B cell (primary cell): Measurements from ENCODE around the gene CDC37L1. TPM values are rescaled to one million over a fixed set of nuclear protein-coding genes. Genes with fewer than 3 reads are reported as not detected.

Experiments used
- ATAC-seq: fragments of 200-7000 bp; cut with Tn5 transposase; one replicate; pipeline ENCODE4 v1.10.0; 2021; ENCODE audit warnings: low read depth, mild to moderate bottlenecking, moderate number of reproducible peaks, moderate library complexity
- CTCF ChIA-PET: fragments of 350-600 bp; sonication (Branson Sonifier 250); formaldehyde crosslinking; loops from one replicate; lab custom pipeline; 2021; ENCODE audit warnings: antibody characterized with exemption, inconsistent platforms; lab: Charles Lee
- POLR2A ChIA-PET: fragments of 350-600 bp; sonication (Branson Sonifier 250); formaldehyde crosslinking; loops from one replicate; lab custom pipeline; 2021; ENCODE audit warnings: antibody characterized with exemption; lab: Charles Lee
- DNase-seq: peaks from one replicate; pipeline ENCODE4 v3.0.0; 2013
- H2AFZ ChIP-seq: 2 replicates; pipeline ENCODE4 v1.6.1; 2012; ENCODE audit warnings: mild to moderate bottlenecking, low read depth, low read length; ENCODE audit not compliant: insufficient read depth, poor library complexity, severe bottlenecking
- H3K27ac ChIP-seq, 2 donors: 1 replicate in 1 of 2; 2 replicates in 1 of 2; pipeline ENCODE4 v1.5.1; 2012 to 2013; ENCODE audit warnings: low read length in 2 of 2, mild to moderate bottlenecking in 2 of 2, moderate library complexity in 1 of 2
- H3K27me3 ChIP-seq, 4 experiments: fragments of 200-600 bp in 1 of 4; sonication (generic) in 1 of 4; replicated peaks in 1 of 4; 1 replicate in 2 of 4; 2 replicates in 2 of 4; pipeline versions ENCODE4 v1.6.1 to v1.7.0; 2013 to 2016; ENCODE audit warnings: low read length in 3 of 4, mild to moderate bottlenecking in 2 of 4, mixed read lengths in 1 of 4, moderate library complexity in 1 of 4; ENCODE audit not compliant: insufficient read depth in 4 of 4, control insufficient read depth in 3 of 4; ENCODE audit errors: control extremely low read depth in 1 of 4
- H3K36me3 ChIP-seq, 2 experiments: replicated peaks in 1 of 2; 1 replicate in 1 of 2; 2 replicates in 1 of 2; pipeline versions ENCODE4 v1.6.1 to v1.7.1; 2013; ENCODE audit warnings: low read length in 1 of 2; ENCODE audit not compliant: insufficient read depth in 2 of 2, control insufficient read depth in 1 of 2; ENCODE audit errors: control extremely low read depth in 1 of 2, extremely low read depth in 1 of 2
- H3K4me1 ChIP-seq, 2 donors: fragments of 200-600 bp in 1 of 2; sonication (generic) in 1 of 2; 1 replicate in 1 of 2; 2 replicates in 1 of 2; pipeline versions ENCODE4 v1.5.1 to v1.6.1; 2013 to 2017; ENCODE audit warnings: low read length in 2 of 2; ENCODE audit not compliant: control insufficient read depth in 2 of 2, insufficient read depth in 2 of 2
- H3K4me2 ChIP-seq: replicated peaks from 2 replicates; pipeline ENCODE3; 2012; ENCODE audit warnings: mild to moderate bottlenecking, low read depth, low read length; ENCODE audit not compliant: poor library complexity, severe bottlenecking
- H3K4me3 ChIP-seq, 5 experiments: fragments of 200-600 bp in 1 of 5; sonication (generic) in 1 of 5; 1 replicate in 3 of 5; 2 replicates in 2 of 5; pipeline versions ENCODE4 v1.5.1 to v1.7.0; 2011 to 2016; ENCODE audit warnings: low read length in 4 of 5, mild to moderate bottlenecking in 4 of 5, low read depth in 2 of 5, control low read depth in 1 of 5, moderate library complexity in 1 of 5; ENCODE audit not compliant: insufficient read depth in 1 of 5; ENCODE audit errors: control extremely low read depth in 1 of 5, extremely low read depth in 1 of 5
- H3K79me2 ChIP-seq: fragments of 200-600 bp; sonication (generic); one replicate; pipeline ENCODE4 v1.6.0; 2016; ENCODE audit warnings: low read length; ENCODE audit not compliant: control insufficient read depth, insufficient read depth
- H3K9ac ChIP-seq: fragments of 200-600 bp; sonication (generic); 2 replicates; pipeline ENCODE4 v1.6.1; 2017; ENCODE audit warnings: mild to moderate bottlenecking, low read length, moderate library complexity
- H3K9me3 ChIP-seq, 3 donors: one replicate each; pipeline versions ENCODE4 v1.6.1 to v1.7.1; 2013; ENCODE audit warnings: low read length in 2 of 3; ENCODE audit not compliant: control insufficient read depth in 2 of 3, insufficient read depth in 1 of 3; ENCODE audit errors: control extremely low read depth in 1 of 3
- H4K20me1 ChIP-seq: 2 replicates; pipeline ENCODE4 v1.6.0; 2012; ENCODE audit warnings: mild to moderate bottlenecking, low read length; ENCODE audit not compliant: insufficient read depth, control insufficient read depth, poor library complexity, severe bottlenecking
- H3K27ac Mint-ChIP-seq: one replicate; pipeline ENCODE4 v1.8.0; 2021; ENCODE audit warnings: mixed read lengths
- H3K27me3 Mint-ChIP-seq: one replicate; pipeline ENCODE4 v1.8.0; 2021; ENCODE audit warnings: mixed read lengths
- H3K4me1 Mint-ChIP-seq: one replicate; pipeline ENCODE4 v1.8.0; 2021; ENCODE audit warnings: mixed read lengths
- H3K4me3 Mint-ChIP-seq: one replicate; pipeline ENCODE4 v1.8.0; 2021; ENCODE audit warnings: mixed read lengths
- H3K9me3 Mint-ChIP-seq: one replicate; pipeline ENCODE4 v1.8.0; 2022; ENCODE audit warnings: mixed read lengths; ENCODE audit not compliant: insufficient read depth
- EZH2 ChIP-seq: IDR thresholded peaks from 2 replicates; pipeline ENCODE4 v1.6.1; 2012; ENCODE audit warnings: borderline replicate concordance, low read depth, mild to moderate bottlenecking, moderate library complexity, low read length; ENCODE audit not compliant: insufficient read depth, poor library complexity, severe bottlenecking
- WGBS: methylation state at CpG from one replicate; pipeline ENCODE4 v1.1.5; 2013; ENCODE audit warnings: missing lambda C conversion rate; ENCODE audit not compliant: insufficient coverage; 5-methylcytosine and 5-hydroxymethylcytosine counted together
- intact Hi-C: fragments of 100-400 bp; cut with micrococcal nuclease; formaldehyde crosslinking; loops from one replicate; pipeline ENCODE4 v1.10.0; 2022
- polyA plus RNA-seq: library from polyadenylated mRNA; depleted of rRNA; stranded (reverse); fragments of >200 nt; gene quantifications from 2 replicates; pipeline ENCODE4 v1.2.3, GENCODE V29; 2012
- total RNA-seq, 2 donors: library from RNA; stranded (reverse); fragments of 120-200 nt in 1 of 2; gene quantifications; 1 replicate in 1 of 2; 2 replicates in 1 of 2; pipeline versions ENCODE4 v1.2.3 to v1.2.4, GENCODE V29; 2013 to 2022
- TF ChIP-seq, protein P1 (sequence below): fragments of 200-600 bp; IDR thresholded peaks from one replicate; pipeline ENCODE4 v1.8.0; 2022; ENCODE audit warnings: antibody characterized with exemption, mild to moderate bottlenecking

Gene CDC37L1
- total and polyA plus RNA-seq, 2 donors (not counting 1 experiment from before 2014, with no cell fraction given) = 3.0 to 16.0 TPM

DNA sequence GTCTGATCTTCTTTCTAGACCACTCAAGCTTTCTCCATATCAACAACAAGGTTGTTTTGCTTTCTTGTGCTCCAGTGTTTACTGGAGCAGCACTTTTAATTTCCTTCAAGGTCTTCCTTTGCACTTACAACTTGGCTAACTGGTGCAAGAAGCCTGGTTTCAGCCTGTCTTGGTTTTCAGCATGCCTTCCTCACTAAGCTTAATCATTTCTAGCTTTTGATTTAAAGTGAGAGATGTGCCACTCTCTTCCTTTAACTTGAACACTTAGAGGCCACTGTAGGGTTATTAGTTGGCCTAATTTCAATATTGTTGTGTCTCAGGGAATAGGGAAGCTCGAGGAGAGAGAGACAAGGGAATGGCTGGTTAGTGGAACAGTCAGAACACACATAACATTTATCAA is 48.2 kb downstream of the CDC37L1 start:
- POLR2A ChIA-PET = no interaction called here

DNA sequence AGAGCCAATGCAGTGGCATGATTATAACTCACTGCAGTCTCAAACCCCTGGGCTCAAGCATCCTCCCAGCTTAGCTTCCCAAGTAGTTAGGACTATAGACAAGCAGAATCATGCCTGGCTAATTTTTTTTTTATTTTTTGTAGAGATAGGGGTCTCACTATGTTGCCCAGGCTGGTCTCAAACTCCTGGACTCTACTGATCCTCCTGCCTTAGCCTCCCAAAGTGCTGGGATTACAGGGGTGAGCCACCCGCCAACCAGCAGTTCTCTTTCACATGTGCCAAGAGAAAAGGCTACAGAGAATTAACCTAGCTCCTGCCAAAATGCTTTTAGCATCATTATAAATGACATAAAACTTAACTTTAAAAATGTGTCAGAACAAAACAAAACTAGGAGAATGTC is 53.5 kb downstream of the CDC37L1 start:
- POLR2A ChIA-PET = no interaction called here
- no peak overlapping the region for H3K27ac Mint-ChIP-seq
- Histone ChIP-seq H3K9me3 (no peaks in the 10 kb centered on the region), H3K4me3 (no peak overlapping the region), H3K4me2 (no peak overlapping the region), H3K36me3 (peaks cover 0 to 2% of the 10 kb centered on the region in 2 experiments), H4K20me1 (peaks cover 45% of the 10 kb centered on the region), H3K79me2 (peaks cover 78% of the 10 kb centered on the region), H3K4me1 (no peaks in the 10 kb centered on the region), H3K27ac (no peak overlapping the region), H3K27me3 (no peaks in the 10 kb centered on the region), H3K9ac (no peak overlapping the region), H2AFZ (no peak overlapping the region)
- ATAC-seq (no peak), DNase-seq (no peak)
- no peak overlapping the region for H3K4me3 Mint-ChIP-seq
- no CpG with 5 or more reads among the region's 1 CpG for WGBS
- H3K4me1 Mint-ChIP-seq = peaks cover 40% of the 10 kb centered on the region
- intact Hi-C loops = no loop called here
- no peaks in the 10 kb centered on the region for H3K27me3 Mint-ChIP-seq
- H3K9me3 Mint-ChIP-seq = no peaks in the 10 kb centered on the region
- CTCF ChIA-PET = interaction anchor here (1.3 kb wide), 1 partner anchor 52 kb away, joined by 3 read pairs; no protein-coding TSS in a partner anchor
- no peak for TF ChIP-seq EZH2
- TF ChIP-seq, protein P1, sequence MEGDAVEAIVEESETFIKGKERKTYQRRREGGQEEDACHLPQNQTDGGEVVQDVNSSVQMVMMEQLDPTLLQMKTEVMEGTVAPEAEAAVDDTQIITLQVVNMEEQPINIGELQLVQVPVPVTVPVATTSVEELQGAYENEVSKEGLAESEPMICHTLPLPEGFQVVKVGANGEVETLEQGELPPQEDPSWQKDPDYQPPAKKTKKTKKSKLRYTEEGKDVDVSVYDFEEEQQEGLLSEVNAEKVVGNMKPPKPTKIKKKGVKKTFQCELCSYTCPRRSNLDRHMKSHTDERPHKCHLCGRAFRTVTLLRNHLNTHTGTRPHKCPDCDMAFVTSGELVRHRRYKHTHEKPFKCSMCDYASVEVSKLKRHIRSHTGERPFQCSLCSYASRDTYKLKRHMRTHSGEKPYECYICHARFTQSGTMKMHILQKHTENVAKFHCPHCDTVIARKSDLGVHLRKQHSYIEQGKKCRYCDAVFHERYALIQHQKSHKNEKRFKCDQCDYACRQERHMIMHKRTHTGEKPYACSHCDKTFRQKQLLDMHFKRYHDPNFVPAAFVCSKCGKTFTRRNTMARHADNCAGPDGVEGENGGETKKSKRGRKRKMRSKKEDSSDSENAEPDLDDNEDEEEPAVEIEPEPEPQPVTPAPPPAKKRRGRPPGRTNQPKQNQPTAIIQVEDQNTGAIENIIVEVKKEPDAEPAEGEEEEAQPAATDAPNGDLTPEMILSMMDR = no peak

More for the DNA sequence above, 48.2 kb downstream of the CDC37L1 start:
- CTCF ChIA-PET = interaction anchor here (1.3 kb wide), 1 partner anchor 196 kb away, joined by 3 read pairs; no protein-coding TSS in a partner anchor
- peaks cover 0 to 5% of the 10 kb centered on the region in 2 experiments for H3K36me3 ChIP-seq
- H3K4me1 ChIP-seq = no peaks in the 10 kb centered on the region
- no CpG with 5 or more reads among the region's 1 CpG for WGBS
- Mint-ChIP-seq H3K27ac (no peak overlapping the region), H3K9me3 (no peaks in the 10 kb centered on the region), H3K4me3 (no peak overlapping the region), H3K4me1 (peaks cover 21% of the 10 kb centered on the region), H3K27me3 (no peaks in the 10 kb centered on the region)
- H3K27ac ChIP-seq = no peak overlapping the region
- no peaks in the 10 kb centered on the region for H3K9me3 ChIP-seq
- no peak for TF ChIP-seq EZH2
- TF ChIP-seq, protein P1 = no peak
- no peak overlapping the region for H3K9ac ChIP-seq
- peaks cover 37% of the 10 kb centered on the region for H3K79me2 ChIP-seq
- ATAC-seq (no peak), DNase-seq (no peak)
- H3K4me3 ChIP-seq = no peak overlapping the region
- no peak overlapping the region for H2AFZ ChIP-seq
- peaks cover 32% of the 10 kb centered on the region for H4K20me1 ChIP-seq
- intact Hi-C loops = no loop called here
- H3K27me3 ChIP-seq = no peaks in the 10 kb centered on the region
- H3K4me2 ChIP-seq = no peak overlapping the region
